Fibroblast of pulmonary artery (primary cell): ENCODE results near the gene LPP.

Source experiments
- DNase-seq: peaks from one replicate; pipeline ENCODE4 v3.0.0-alpha.2; 2010; ENCODE audit warnings: low read depth
- H3K4me3 ChIP-seq: replicated peaks from 2 replicates; pipeline ENCODE4 v1.5.1; 2011; ENCODE audit warnings: low read depth, mild to moderate bottlenecking, control low read depth, low read length, moderate library complexity
- TF ChIP-seq, protein P1 (sequence below): IDR thresholded peaks from 2 replicates; pipeline ENCODE4 v1.5.1; 2011; ENCODE audit warnings: mild to moderate bottlenecking, control low read depth, low read length, inconsistent platforms; ENCODE audit errors: missing control alignments

Gene LPP

DNA sequence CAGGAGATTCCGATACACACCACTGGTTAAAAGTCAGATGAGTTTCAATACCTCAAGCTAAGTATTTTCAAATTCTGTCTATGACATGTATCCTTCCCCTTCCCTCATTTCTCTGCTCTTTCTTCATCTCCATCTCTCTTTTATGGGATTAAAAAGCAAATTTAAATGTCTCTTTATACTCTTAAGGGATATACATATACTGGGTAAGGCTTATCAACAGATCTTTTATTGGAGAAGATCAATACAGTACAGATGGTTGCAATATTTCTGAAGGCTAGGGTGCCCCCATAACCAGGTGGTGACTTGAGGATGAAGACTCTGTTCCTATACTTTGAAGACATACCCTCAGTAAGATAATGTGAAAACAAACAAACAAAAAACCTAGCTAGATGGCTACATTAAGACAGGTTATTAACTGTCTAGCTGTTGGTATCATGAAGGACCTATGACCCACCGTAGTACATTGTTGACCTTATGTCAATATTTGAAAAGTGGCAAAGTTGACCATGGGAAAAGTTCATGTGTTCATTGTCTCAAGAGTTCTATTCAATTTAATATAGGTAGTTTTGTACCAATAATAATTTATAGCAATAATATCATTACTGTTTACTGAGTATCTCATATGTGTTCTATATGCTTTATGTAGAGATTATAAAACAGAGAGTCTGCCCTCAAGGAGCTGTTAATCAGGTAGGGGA lies 319.8 kb downstream of the LPP start:
- DNase-seq: no peak
- TF ChIP-seq, protein P1, sequence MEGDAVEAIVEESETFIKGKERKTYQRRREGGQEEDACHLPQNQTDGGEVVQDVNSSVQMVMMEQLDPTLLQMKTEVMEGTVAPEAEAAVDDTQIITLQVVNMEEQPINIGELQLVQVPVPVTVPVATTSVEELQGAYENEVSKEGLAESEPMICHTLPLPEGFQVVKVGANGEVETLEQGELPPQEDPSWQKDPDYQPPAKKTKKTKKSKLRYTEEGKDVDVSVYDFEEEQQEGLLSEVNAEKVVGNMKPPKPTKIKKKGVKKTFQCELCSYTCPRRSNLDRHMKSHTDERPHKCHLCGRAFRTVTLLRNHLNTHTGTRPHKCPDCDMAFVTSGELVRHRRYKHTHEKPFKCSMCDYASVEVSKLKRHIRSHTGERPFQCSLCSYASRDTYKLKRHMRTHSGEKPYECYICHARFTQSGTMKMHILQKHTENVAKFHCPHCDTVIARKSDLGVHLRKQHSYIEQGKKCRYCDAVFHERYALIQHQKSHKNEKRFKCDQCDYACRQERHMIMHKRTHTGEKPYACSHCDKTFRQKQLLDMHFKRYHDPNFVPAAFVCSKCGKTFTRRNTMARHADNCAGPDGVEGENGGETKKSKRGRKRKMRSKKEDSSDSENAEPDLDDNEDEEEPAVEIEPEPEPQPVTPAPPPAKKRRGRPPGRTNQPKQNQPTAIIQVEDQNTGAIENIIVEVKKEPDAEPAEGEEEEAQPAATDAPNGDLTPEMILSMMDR: no peak

DNA sequence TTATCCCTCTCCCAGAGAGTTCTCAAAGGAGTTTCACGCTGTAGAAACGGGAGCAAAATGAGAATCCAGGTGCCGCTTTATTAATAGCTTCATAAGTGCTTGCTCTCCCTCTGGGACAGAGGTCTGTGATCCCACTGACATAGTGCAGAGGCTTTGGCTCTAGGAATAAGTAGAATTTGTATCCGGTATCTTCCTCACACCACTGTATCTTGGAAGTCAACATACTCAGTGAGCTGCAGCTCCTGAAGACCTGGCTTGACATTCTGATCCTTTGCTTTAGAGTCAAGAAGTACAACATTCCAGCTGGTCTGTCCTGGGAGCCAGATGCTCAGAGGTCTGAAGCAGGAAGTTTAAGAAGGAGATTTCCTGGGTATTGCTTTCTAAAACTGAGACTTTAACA lies 323.0 kb downstream of the LPP start:
- TF ChIP-seq, protein P1: no peak
- no peak overlapping the region for H3K4me3 ChIP-seq
- DNase-seq: peak; percentile 16

More for the DNA sequence above, 319.8 kb downstream of the LPP start:
- no peak overlapping the region for H3K4me3 ChIP-seq

DNA sequence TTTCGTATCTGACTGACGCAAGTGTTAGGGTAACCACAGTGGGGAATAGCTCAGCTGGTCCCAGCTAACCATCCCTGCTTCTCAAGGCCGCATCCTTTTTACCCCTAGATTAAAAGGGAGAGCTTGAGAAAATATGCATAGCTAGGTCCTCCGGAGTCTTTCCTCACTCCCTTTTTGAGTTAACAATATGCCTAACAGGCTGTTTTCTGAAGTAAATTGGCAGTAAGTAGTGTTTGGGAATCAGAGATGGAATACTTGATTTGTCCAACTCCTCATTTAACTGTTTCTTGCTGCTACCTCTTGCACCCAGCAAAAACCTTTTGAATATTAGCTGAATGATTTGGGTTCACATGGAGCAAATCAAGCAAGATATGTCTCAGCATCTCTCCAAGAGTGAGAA lies 326.1 kb downstream of the LPP start:
- no peak overlapping the region for H3K4me3 ChIP-seq
- TF ChIP-seq, protein P1: no peak
- no peak for DNase-seq

DNA sequence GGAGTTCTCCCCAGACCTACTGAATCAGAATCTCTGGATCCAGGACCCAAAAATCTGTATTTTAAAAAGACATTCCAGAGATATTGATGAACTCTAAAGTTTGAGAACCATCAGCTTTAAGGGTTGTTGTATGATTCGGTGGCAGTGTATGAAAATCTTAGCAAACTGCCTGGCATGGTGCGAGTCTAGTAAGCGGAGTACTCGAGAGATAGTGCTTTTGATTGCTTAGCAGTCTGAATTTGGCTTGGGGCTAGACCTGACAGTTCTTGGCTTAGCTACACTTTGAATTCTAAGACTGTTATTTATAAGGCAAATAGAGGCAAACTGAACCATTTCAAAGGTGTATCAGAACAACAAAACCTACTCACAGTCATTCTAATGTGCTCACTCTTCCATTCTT lies 329.0 kb downstream of the LPP start:
- H3K4me3 ChIP-seq: no peak overlapping the region
- TF ChIP-seq, protein P1: no peak
- DNase-seq: no peak

DNA sequence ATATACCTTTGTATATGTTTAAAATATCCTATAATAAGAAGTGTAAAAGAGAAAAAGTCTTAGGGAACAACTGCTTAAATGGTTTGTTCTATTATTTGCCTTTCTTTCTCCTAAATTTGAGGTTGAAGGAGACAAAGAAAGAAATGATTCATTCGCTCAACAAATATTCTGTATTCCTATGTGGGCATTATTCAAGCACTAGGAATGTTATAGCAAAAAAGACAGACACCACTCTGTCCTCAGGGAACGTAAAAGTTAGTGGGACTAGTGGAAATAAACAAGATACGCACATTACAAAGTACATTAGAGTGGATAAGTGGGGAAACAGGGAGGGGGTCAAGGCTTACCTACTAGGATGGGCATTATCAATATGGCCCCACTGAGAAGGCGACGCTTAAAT lies 332.2 kb downstream of the LPP start:
- TF ChIP-seq, protein P1: no peak
- H3K4me3 ChIP-seq: no peak overlapping the region
- DNase-seq: no peak

DNA sequence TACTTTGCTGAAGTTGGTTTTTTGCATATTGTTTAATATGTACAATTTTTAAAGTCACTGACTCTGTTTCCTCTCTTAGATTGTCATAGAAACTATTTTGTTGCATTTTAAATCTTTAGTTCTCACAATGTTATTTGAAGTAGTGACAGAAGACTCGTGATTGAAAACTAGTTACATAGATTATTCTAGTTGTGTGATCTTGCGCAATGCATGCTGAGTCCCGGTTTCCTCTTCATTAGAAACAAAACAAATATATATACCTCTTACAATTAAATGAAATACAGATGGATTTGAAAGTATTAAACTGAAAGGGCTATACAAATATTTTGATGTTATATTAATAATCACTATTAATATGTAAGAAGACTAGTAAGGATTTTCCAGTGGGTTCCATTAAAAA lies 333.0 kb downstream of the LPP start:
- H3K4me3 ChIP-seq: no peak overlapping the region
- DNase-seq: no peak
- TF ChIP-seq, protein P1: no peak

DNA sequence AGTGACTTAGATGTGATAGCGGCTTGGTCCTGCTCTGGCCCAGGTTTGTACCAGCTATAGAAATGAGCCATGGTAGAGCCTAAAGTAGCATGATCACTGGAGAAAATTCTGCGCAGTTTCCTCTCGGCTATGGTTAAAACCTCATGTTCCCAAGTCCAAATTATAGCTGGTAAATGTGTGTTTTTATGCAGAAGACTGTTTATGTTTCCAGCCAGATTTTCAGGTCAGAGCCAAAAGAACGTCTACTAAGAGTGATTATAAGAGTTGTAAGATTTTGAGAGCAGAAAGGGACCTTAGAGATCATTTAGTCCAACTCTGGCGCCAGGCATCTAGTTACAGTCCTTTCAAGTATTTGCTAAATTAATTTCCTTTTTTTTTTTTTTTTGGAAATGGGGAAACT lies 333.7 kb downstream of the LPP start:
- no peak for DNase-seq
- TF ChIP-seq, protein P1: no peak
- no peak overlapping the region for H3K4me3 ChIP-seq
